Hepatocyte (in vitro differentiated cells): ENCODE results near the gene ZFP36L2. TPM values are rescaled to one million over a fixed set of nuclear protein-coding genes. Genes with fewer than 3 reads are reported as not detected.
A peak's percentile ranks its signal among the peaks of the same experiment; 100 is the strongest.

Experiments used
- DNase-seq: peaks from one replicate; pipeline ENCODE4 v3.0.0-alpha.2; 2016; ENCODE audit warnings: low spot score
- H2AFZ ChIP-seq: fragments of 200-600 bp; sonication (generic); 2 replicates; pipeline ENCODE4 v1.6.0; 2016; ENCODE audit warnings: antibody characterized with exemption, mild to moderate bottlenecking
- H3K27ac ChIP-seq: fragments of 200-600 bp; sonication (generic); 2 replicates; pipeline ENCODE4 v1.5.1; 2016; ENCODE audit warnings: mild to moderate bottlenecking
- H3K27me3 ChIP-seq: fragments of 200-600 bp; sonication (generic); 2 replicates; pipeline ENCODE4 v1.6.1; 2016
- H3K36me3 ChIP-seq: fragments of 200-600 bp; sonication (generic); replicated peaks from 2 replicates; pipeline ENCODE4 v1.5.1; 2016; ENCODE audit warnings: low read depth; ENCODE audit not compliant: insufficient read depth
- H3K4me1 ChIP-seq: fragments of 200-600 bp; sonication (generic); 2 replicates; pipeline ENCODE4 v1.5.1; 2016; ENCODE audit warnings: mild to moderate bottlenecking, moderate library complexity; ENCODE audit not compliant: insufficient read depth
- H3K4me2 ChIP-seq: fragments of 200-600 bp; sonication (generic); 2 replicates; pipeline ENCODE4 v1.6.0; 2016
- H3K4me3 ChIP-seq: fragments of 200-600 bp; sonication (generic); 2 replicates; pipeline ENCODE4 v1.5.1; 2016; ENCODE audit warnings: mild to moderate bottlenecking
- H3K79me2 ChIP-seq: fragments of 200-600 bp; sonication (generic); 2 replicates; pipeline ENCODE4 v1.6.0; 2017; ENCODE audit warnings: mild to moderate bottlenecking
- H3K9me2 ChIP-seq: fragments of 200-600 bp; sonication (generic); replicated peaks from 2 replicates; pipeline ENCODE4 v1.6.0; 2017; ENCODE audit warnings: mild to moderate bottlenecking; ENCODE audit not compliant: insufficient read depth
- H3K9me3 ChIP-seq: fragments of 200-600 bp; sonication (generic); 2 replicates; pipeline ENCODE4 v1.5.1; 2016; ENCODE audit warnings: low read depth, mild to moderate bottlenecking
- H4K20me1 ChIP-seq: fragments of 200-600 bp; sonication (generic); 2 replicates; pipeline ENCODE4 v1.6.0; 2016; ENCODE audit warnings: mild to moderate bottlenecking; ENCODE audit not compliant: insufficient read depth, poor library complexity, severe bottlenecking
- EZH2 ChIP-seq: fragments of 200-600 bp; sonication (generic); IDR thresholded peaks from 2 replicates; pipeline ENCODE4 v1.6.1; 2016; ENCODE audit warnings: antibody characterized with exemption, mild to moderate bottlenecking, borderline replicate concordance
- EZH2phosphoT487 ChIP-seq: fragments of 200-600 bp; sonication (generic); IDR thresholded peaks from one replicate; pipeline ENCODE4 v1.6.1; 2018; ENCODE audit warnings: antibody characterized with exemption, mild to moderate bottlenecking, low read depth, moderate library complexity; ENCODE audit not compliant: unreplicated experiment, severe bottlenecking
- WGBS: methylation state at CpG from one replicate; pipeline ENCODE4 v1.1.6; 2016; ENCODE audit warnings: low lambda C conversion rate; ENCODE audit errors: missing lambda C conversion rate; 5-methylcytosine and 5-hydroxymethylcytosine counted together
- polyA plus RNA-seq: library from polyadenylated mRNA; unstranded; fragments of >200 nt; fragmentation: Nextera tagmentation; extraction: Ambion mirVana; gene quantifications from 2 replicates; pipeline ENCODE4 v1.2.1, GENCODE V29; 2016
- total RNA-seq: library from RNA; depleted of rRNA; stranded (reverse); fragments of >200 nt; gene quantifications from 2 replicates; pipeline ENCODE4 v1.2.3, GENCODE V29; 2014
- TF ChIP-seq, protein P1 (sequence below): fragments of 200-600 bp; sonication (generic); IDR thresholded peaks from 2 replicates; pipeline ENCODE4 v1.5.1; 2016; ENCODE audit warnings: antibody characterized with exemption, mild to moderate bottlenecking; ENCODE audit not compliant: poor library complexity

The ZFP36L2 gene
- total and polyA plus RNA-seq, 2 experiments from 2014 or later: 85.1 to 285 TPM

GRCh38 chr2:43199492-43200488, 26.6 kb downstream of the ZFP36L2 start:
- no peaks in the 10 kb centered on the region for H4K20me1 ChIP-seq
- H2AFZ ChIP-seq: no peak overlapping the region
- peak overlapping the region; percentile 93 for H3K27ac ChIP-seq
- H3K4me2 ChIP-seq: no peak overlapping the region
- 75% methylated on average over 15 of the region's 16 CpGs for WGBS
- no peaks in the 10 kb centered on the region for H3K27me3 ChIP-seq
- no peak overlapping the region for H3K4me3 ChIP-seq
- no peaks in the 10 kb centered on the region for H3K36me3 ChIP-seq
- DNase-seq: peak; percentile 85
- peaks cover 24% of the 10 kb centered on the region for H3K4me1 ChIP-seq
- H3K79me2 ChIP-seq: no peaks in the 10 kb centered on the region
- no peaks in the 10 kb centered on the region for H3K9me3 ChIP-seq
- H3K9me2 ChIP-seq: no peaks in the 10 kb centered on the region
- TF ChIP-seq EZH2phosphoT487 (no peak), EZH2 (no peak)
- TF ChIP-seq, protein P1, sequence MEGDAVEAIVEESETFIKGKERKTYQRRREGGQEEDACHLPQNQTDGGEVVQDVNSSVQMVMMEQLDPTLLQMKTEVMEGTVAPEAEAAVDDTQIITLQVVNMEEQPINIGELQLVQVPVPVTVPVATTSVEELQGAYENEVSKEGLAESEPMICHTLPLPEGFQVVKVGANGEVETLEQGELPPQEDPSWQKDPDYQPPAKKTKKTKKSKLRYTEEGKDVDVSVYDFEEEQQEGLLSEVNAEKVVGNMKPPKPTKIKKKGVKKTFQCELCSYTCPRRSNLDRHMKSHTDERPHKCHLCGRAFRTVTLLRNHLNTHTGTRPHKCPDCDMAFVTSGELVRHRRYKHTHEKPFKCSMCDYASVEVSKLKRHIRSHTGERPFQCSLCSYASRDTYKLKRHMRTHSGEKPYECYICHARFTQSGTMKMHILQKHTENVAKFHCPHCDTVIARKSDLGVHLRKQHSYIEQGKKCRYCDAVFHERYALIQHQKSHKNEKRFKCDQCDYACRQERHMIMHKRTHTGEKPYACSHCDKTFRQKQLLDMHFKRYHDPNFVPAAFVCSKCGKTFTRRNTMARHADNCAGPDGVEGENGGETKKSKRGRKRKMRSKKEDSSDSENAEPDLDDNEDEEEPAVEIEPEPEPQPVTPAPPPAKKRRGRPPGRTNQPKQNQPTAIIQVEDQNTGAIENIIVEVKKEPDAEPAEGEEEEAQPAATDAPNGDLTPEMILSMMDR: no peak

GRCh38 chr2:43198263-43198662, 28.1 kb downstream of the ZFP36L2 start:
- Histone ChIP-seq H3K9me2 (no peaks in the 10 kb centered on the region), H3K9me3 (no peaks in the 10 kb centered on the region), H3K27ac (no peak overlapping the region), H3K79me2 (no peaks in the 10 kb centered on the region), H3K4me3 (no peak overlapping the region), H3K27me3 (no peaks in the 10 kb centered on the region), H2AFZ (no peak overlapping the region), H3K36me3 (no peaks in the 10 kb centered on the region), H3K4me1 (peaks cover 37% of the 10 kb centered on the region), H4K20me1 (no peaks in the 10 kb centered on the region), H3K4me2 (no peak overlapping the region)
- DNase-seq: no peak
- TF ChIP-seq EZH2 (no peak), EZH2phosphoT487 (no peak)
- TF ChIP-seq, protein P1: no peak
- 98% methylated on average over 6 of the region's 6 CpGs for WGBS

- TF ChIP-seq EZH2: no peak
- TF ChIP-seq EZH2phosphoT487: no peak
- TF ChIP-seq, protein P1: no peak
- Histone ChIP-seq H3K4me3 (no peak overlapping the region), H3K4me1 (peaks cover 44% of the 10 kb centered on the region), H4K20me1 (no peaks in the 10 kb centered on the region), H3K27me3 (no peaks in the 10 kb centered on the region), H3K4me2 (no peak overlapping the region), H2AFZ (no peak overlapping the region), H3K9me3 (no peaks in the 10 kb centered on the region), H3K36me3 (no peaks in the 10 kb centered on the region), H3K79me2 (no peaks in the 10 kb centered on the region), H3K9me2 (no peaks in the 10 kb centered on the region), H3K27ac (peak overlapping the region; percentile 36)
- no peak for DNase-seq
- WGBS: 85% methylated on average over 4 of the region's 5 CpGs
These were observed 28.9 kb downstream of the ZFP36L2 start for GRCh38 chr2:43197588-43197896.
